AG10803 (cell line): ENCODE results near the gene DSCAML1.

Experiments used
- DNase-seq: peaks from one replicate; pipeline ENCODE4 v3.0.0; 2010; ENCODE audit warnings: low read depth
- H3K4me3 ChIP-seq: 2 replicates; pipeline ENCODE4 v1.5.1; 2011; ENCODE audit warnings: mild to moderate bottlenecking, low read length, control low read depth
- CTCF ChIP-seq: conservative IDR thresholded peaks from 2 replicates; pipeline ENCODE4 v1.5.1; 2011; ENCODE audit warnings: mild to moderate bottlenecking, low read length, control low read depth, inconsistent platforms

The DSCAML1 gene

DNA sequence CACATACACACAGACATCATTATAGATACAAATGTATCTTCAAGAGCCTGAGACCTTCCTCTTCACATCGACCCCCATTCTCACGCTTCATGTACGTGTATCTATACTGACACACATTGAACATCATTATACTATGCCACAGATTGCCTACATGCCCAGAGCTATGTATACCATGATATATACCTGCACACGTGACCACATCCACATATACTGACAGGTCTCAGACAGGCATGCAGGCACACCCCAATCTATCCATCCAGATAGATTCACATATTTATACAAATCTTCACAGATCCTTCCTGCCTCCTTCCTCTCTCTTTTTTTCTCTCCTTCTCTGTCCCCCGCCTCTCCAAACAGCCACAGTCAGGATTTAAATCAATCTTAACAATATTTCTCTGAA lies 329.2 kb downstream of the DSCAML1 start:
- DNase-seq: no peak
- TF ChIP-seq CTCF: no peak
- H3K4me3 ChIP-seq: no peak overlapping the region

- no peak overlapping the region for H3K4me3 ChIP-seq
- TF ChIP-seq CTCF: no peak
- DNase-seq: no peak
These were observed 330.1 kb downstream of the DSCAML1 start for GRCh38 chr11:117466966-117467365.

DNA sequence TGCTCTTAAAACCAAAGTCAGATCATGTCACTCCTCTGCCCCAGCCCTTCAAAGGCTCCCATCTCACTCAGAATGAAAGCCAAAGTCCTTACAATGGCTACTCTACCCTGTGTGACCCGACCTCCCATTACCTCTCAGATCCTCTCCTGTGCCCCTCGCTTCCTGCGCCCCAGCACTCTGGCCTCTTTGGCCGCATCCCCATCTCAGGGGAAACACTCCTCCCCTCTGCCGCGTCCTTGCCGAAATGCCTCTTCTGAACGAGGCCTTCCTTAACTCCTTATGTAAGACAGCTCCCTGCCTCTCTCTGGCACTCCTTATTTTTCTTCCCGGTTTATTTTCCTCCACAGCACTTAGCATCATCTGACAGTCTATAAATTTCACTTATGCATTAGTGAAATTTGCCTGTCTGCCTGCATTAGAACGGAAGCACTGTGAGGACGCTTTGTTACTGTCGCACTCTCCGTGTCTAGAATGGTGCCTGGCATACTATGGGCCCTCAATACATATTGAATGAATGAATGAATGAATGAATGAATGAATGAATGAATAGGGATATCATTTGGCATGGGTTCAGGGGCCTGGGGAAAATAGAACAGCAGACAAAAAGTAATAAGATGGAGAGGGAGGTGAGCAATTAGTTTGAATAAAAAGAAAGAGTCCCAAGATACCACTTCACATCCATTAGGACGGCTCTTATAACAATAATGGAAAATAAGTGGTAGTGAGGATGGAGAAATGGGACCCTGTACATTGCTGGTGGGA lies 331.6 kb downstream of the DSCAML1 start:
- no peak for DNase-seq
- no peak overlapping the region for H3K4me3 ChIP-seq
- no peak for TF ChIP-seq CTCF

GRCh38 chr11:117464778-117465177 lies 332.2 kb downstream of the DSCAML1 start:
- TF ChIP-seq CTCF: no peak
- H3K4me3 ChIP-seq: no peak overlapping the region
- no peak for DNase-seq

GRCh38 chr11:117462864-117463247 lies 334.2 kb downstream of the DSCAML1 start:
- DNase-seq: no peak
- TF ChIP-seq CTCF: no peak
- H3K4me3 ChIP-seq: no peak overlapping the region

DNA sequence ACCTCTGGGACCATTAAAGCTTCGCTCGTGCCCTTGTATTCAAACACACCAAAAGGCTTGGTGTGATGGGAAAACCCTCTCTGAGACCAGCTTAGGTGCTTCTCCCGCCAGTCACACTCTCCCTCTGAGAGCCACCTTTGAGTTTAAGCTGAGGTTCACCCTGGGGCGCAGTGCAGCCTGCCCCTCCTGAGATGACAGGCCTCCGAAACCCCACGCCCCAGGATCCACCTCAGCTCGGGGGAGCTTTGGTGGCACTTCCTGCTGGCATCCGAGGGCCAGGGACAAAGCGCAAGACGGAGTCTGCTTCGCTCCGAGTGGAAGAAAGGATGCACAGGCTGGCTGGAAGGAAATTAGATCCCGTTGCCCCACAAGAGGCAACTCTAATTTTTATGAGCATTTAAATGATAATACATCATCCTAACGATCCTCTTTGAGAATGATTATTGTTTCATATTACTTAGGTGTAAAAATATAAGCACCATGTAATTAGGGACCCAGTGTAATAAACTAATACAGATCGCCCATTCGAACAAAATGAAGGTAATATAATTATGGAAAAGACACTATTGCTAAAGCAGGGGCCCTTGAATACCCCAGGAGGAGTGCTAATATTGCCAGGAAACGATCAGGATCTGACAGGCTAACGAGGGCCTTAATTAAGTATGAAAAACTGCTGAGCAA lies 334.7 kb downstream of the DSCAML1 start:
- no peak for DNase-seq
- no peak for TF ChIP-seq CTCF
- no peak overlapping the region for H3K4me3 ChIP-seq
